GM19035 (cell line): ENCODE data around the gene KLHL17.

Source experiments
- ATAC-seq: cut with Tn5 transposase; IDR thresholded peaks from one replicate; pipeline ENCODE4 v1.9.1; 2021; ENCODE audit not compliant: unreplicated experiment

The KLHL17 gene

DNA sequence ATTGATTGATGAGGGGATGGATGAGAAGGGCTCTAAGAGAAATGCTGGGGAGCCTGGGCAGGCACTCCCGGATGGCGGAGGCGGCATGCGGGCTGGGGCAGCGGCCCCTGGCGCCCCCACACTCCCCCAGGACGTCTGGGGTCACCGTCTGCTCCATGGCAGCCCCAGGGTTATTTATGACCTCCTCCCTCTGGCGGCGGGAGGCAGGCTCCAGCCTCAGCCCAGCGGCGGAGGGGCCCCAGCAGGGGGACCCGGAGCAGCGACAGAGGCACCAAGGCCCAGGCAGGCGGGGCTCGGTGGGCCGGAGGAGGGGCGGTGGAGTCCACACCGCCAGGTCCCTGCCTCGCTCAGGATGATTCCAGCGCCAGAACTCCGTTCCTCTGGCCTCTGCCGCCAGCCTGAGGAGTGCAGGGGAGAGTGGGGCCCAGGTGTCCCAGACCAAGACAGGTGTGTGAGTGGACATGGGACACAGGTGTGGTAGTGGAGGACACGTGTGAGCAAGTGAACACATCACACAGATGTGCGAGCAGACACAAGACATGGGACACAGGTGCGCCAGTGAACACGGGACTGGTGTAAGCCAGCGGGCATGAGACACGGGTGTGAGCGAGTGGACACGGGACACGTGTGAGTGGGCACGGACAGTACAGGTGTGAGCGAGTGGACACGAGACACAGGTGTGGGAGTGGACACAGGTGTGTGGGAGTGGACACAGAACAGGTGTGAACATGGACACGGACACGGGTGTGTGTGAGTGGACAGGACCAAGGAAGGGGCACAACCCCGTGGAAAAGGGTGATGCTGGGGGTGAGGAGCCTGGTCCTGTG is 39.2 kb upstream of the KLHL17 start:
- ATAC-seq = no peak

- ATAC-seq = no peak
These were observed 37.0 kb upstream of the KLHL17 start, which contains the start of gene SAMD11 for GRCh38 chr1:923131-923990. TSS of gene SAMD11 (plus strand) at chr1:923923. CDS start at chr1:924432, 509 bp downstream.

DNA sequence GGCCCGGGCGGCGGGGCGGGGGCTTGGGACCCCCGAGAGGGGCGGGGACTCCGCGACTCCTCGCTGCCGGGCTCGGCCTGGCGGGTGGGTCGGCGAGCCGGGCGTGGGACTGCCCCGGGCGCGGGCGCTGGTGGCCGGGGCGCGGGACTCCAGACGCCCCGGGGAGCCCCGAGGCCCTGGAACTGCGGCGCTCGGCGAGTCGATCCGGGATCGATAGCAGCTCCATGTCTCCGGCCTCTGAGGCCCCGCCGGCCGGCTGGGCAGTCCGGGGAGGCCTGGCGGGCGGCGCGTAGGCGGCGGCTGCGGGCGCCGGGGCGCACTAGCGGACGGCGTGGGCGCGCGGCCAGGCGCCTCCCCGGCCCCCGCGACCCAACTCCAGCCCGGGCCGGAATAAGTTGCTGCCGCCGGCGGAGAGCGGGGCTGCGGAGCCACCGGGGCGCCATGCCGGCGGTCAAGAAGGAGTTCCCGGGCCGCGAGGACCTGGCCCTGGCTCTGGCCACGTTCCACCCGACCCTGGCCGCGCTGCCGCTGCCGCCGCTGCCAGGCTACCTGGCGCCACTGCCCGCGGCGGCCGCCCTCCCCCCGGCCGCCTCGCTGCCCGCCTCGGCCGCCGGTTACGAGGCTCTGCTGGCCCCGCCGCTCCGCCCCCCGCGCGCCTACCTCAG is 36.3 kb upstream of the KLHL17 start:
- no peak for ATAC-seq

DNA sequence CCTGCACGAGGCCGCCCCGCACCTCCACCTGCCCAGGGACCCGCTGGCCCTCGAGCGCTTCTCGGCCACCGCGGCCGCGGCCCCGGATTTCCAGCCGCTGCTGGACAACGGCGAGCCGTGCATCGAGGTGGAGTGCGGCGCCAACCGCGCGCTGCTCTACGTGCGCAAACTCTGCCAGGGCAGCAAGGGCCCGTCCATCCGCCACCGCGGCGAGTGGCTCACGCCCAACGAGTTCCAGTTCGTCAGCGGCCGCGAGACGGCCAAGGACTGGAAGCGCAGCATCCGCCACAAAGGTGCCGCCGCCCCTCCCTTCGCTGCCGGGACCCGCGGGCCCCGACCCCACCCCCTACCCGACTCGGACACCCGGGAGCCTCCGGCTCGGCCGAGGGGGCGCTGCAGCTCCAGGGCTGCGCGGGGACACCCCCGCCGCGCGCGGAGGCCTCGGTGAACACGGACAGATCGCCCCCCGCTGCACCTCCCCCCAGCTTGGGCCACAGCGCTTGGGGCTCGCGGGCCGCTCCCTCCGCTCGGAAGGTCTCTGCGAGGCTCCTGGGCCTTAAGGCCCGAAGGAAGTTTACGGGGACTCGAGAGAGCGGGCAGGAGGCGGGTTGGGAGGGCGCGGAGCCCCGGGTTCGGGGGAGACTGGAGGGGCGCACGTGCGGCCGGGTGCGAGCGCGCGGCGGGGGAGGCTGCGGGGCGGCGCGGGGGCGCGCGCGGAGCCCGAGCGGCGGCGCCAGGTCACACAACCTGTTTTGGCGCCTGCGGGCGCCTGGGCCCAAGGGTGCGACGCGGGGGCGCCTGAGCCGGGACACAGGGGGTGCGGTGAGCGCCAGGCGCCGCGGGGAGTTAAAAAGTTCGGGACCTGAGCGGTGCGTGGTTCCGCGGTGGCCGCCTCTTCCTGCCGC is 35.5 kb upstream of the KLHL17 start:
- no peak for ATAC-seq

DNA sequence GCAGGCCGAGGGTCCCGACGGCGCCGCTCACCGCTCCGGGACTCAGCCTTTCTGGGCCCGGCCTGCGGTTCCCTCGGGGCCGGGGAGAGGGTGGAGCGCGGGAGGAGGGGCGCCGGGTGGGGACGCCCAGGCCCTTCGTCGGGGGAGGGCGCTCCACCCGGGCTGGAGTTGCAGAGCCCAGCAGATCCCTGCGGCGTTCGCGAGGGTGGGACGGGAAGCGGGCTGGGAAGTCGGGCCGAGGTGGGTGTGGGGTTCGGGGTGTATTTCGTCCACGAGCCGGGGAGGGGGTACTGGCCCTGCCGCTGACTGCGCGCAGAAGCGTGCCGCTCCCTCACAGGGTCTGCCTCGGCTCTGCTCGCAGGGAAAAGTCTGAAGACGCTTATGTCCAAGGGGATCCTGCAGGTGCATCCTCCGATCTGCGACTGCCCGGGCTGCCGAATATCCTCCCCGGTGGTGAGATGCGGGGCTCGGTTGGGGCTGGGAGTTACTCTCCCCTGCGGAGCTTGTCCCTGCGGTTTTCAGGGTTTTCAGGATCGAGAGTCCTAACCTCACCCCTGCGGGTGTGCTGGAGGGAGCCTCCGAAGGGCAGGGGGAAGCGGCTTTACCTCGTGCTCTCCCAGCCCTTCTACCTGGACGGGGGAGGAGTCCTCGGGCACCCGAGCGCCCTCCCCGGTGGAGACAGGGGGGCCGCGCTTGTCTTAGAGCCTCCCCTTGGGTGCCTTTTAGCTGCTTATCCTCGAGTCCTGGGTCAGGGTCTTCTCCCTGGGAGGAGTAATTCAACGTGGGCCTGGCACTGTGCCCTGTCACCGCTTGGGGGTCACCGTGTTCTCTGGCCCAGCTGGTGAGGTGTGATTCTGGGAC is 34.6 kb upstream of the KLHL17 start:
- ATAC-seq = no peak

DNA sequence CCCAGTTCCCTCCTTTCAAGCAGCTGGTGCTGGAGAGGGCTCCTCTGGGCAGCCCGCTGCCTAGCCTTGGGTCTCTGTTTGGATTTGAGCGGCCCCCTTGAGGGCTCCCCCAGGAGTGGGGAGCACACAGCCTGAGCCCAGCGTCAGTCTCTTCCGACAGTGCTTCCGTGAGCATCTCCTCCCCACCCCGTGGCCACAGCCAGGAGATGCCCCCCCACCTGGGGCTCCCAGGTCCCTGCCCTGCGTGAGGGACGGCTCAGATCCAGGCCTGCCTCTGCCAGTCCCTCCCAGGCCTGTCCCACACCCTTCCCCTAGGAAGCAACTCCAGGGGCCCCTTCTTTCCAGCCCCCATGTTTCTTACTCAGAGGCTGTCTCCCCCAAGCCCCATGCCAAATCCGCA is 33.1 kb upstream of the KLHL17 start:
- ATAC-seq = no peak

GRCh38 chr1:927748-928147 is 32.6 kb upstream of the KLHL17 start:
- ATAC-seq = no peak

DNA sequence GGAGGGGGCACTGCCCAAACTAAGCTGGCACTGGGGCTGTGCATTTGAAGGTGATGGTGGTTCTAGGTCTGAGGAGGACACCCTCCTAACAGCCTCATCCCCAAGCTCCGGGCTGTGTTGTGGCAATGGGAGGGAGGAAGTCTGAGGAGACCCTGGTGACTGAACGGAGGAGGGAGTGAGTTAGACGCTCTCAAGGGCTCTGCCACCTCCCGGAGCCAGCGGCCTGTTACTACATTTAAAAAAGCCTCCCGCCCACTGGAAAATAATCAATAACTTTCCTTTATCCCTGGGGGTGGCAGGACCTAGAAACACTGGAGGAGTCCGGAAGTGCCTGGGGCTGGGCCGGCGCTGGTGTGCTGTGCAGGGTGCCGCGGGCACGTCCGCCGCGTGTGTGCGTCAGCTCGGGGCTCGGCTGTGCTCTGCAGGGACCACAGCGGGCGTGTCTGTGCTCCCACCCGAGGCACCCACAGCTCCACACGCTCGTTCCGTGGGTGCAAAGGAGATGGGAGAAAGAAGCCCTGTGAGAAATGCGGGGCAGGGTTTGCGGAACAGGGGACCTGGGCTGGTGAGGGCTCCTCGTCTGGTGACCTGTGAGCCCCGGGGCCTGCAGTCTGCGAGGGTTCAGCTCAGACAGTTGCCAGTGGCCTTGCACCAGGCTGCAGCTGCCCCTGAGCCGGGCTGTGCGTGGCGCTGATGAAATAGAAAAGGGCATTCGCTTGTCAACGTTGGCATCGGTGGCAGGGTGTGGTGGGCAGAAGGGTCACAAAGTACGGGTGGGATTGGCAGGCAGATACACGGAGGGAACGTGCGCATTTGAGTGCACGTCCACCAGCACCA is 31.3 kb upstream of the KLHL17 start:
- no peak for ATAC-seq

DNA sequence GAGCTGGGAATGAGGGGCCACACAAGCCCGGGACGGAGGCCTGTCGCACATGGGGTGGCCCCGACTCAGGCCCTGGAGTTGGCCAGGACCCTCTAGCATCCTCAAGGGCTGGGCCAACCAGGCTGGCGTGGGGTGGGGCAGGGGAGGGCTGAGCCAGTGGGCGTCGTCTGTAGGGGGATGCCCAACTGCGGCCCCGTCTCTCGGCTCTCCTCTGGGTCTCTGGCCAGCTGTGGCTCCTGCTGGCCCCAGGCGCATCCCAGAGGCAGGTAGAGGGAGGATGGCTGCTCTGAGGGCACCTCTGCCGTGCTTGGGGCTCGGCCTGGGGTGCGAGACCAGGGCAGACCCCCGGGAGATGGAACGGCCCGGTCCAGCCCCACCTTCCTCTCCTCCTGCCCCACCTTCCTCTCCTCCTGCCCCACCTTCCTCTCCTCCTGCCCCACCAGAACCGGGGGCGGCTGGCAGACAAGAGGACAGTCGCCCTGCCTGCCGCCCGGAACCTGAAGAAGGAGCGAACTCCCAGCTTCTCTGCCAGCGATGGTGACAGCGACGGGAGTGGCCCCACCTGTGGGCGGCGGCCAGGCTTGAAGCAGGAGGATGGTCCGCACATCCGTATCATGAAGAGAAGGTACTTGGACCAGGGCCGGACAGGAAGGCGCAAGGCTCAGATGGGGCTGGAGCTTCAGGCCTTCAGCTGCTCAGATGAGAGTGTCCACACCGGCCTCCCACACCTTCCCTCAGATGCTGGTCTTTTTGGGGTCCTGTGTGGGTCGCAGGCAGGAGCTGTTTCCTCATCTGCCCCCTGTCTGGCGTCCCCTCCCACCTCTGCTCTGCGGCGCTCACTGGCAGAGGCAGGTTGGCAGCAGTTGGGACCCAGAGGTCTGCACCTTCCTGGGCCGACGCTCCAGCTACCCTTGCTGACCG is 30.4 kb upstream of the KLHL17 start:
- ATAC-seq = no peak

DNA sequence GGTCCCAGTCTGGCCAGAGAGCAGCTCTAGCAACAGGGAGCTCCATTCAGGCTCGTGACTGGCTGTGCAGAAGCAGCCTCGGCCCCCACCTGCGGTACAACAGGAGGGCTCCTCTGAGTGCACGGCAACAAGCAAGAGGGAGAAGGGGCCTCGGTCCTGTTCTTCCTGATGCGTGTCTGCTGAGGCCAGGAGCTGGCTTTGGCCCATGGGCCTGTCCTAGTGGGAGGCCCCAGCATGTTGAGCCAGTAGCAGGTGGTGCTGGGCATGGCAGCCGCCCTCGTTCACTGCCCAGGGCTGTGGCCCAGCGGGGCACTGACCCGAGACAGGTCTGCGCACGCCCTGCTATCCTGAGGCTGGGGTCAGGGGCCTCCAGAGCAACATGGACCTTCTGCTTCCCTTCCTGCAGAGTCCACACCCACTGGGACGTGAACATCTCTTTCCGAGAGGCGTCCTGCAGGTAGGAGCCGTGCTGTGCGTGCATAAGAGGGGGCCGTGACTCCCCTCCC is 29.7 kb upstream of the KLHL17 start:
- no peak for ATAC-seq

- no peak for ATAC-seq
These were observed 28.8 kb upstream of the KLHL17 start for GRCh38 chr1:931380-932172.

GRCh38 chr1:932173-932510 is 28.2 kb upstream of the KLHL17 start:
- ATAC-seq = no peak

DNA sequence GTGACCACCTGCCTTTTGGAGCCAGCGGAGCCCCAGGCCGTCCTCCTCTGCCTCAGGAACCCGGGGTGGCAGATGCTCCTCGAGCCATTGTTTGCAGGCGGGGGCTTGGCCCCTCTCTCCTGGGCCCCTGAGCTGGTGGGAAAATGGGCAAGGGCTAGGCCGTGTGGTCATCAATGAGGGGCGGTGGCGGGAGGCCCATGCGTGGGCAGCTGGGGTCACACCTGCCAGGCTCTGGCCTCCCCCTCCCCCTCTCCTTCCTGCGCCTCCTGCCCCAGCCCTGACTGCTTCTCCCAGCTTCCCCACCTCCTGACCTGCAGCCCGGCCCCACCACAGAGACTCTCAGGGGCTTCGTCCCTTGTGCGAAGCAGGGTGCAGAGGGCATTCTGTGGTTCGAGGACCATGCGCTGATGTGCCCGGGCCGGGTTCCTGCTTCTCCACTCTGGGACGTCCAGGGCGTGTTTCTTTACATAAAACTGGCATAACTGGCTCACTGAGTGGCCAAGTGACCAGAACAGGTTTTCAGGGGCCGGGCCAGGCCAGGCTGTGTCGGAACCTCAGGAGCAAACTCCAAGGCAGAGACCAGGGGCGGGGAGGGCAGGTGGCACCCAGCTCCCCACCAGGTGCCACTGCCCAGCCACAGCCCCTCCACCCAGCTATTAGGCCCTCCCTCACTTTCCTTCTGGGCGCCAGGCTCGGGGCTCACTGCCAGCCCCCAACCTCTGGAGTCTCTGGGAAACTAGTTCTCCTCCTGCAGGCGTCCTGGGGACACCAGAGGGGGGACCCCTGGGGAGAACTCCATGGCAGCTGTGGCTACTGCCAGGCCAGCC is 27.4 kb upstream of the KLHL17 start:
- no peak for ATAC-seq

- ATAC-seq = no peak
These were observed 26.8 kb upstream of the KLHL17 start for GRCh38 chr1:933603-933940.

DNA sequence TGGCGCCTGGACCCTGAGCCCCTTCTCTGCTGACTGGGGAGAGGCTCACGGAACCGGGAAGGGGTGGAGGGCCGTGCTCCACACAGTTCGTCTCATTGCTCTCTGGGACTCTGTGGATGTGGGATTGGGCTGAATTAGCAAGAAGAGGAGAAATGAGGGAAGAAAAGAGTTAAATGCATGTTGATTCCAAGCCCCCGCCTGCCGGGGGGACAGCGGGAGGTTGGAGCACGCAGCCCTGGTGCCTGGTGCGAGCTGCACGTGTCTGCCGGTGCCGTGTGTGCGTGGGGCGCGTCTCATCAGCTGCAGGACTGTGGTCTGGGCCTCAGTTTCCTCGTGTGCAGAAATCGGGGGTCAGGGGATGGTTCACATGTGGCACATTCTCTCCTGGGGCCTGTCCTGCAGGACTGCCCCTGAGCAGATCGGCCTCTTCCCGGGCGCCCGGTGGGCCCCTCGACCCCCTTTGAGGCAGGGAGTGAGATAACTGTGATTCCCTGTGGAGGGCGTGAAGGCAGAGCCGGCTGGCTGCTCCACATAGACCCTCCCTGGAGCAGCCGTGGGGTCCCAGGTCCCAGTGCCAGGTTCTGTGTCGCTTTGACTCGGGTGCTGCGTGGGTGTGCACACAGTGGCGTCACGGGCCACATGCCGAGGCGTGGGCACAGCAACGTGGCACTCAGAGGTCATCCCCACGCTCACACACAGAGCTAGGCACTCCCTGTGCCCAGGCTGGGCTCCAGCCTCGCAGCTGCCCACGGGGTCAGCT is 25.2 kb upstream of the KLHL17 start:
- ATAC-seq = no peak
